HepG2 (cell line): Measurements from ENCODE around the gene UBAP2L. TPM values are rescaled to one million over a fixed set of nuclear protein-coding genes. Genes with fewer than 3 reads are reported as not detected.

Experiments
- ATAC-seq: fragments of 200-7000 bp; cut with Tn5 transposase; 3 replicates; pipeline ENCODE4 v1.9.1; 2020; ENCODE audit warnings: mild to moderate bottlenecking, moderate library complexity
- BruUV-seq: library from RNA; stranded (reverse); fragments of 400-500 nt; replicated peaks from 2 replicates; lab custom pipeline; 2021; lab: Mats Ljungman, UMichigan
- CTCF ChIA-PET: fragments of 300-600 bp; formaldehyde crosslinking; extraction: SDS; loops from one replicate; lab custom pipeline; 2021; ENCODE audit warnings: low total read pairs, inconsistent platforms, low intra/inter-chr PET ratio; lab: Yijun Ruan, JAX
- POLR2A ChIA-PET: fragments of 350-600 bp; sonication (Branson Sonifier 250); formaldehyde crosslinking; loops from one replicate; lab custom pipeline; 2020; ENCODE audit warnings: antibody characterized with exemption, inconsistent platforms; lab: Yijun Ruan, JAX
- DNase-seq: peaks from one replicate; pipeline ENCODE4 v3.0.0-alpha.2; 2015; ENCODE audit warnings: low spot score
- FAIRE-seq: peaks from 3 replicates; lab custom pipeline; 2011; peaks lifted over from hg19 to GRCh38; lab: Jason Lieb, UNC
- H2AFZ ChIP-seq: one replicate; pipeline ENCODE4 v1.6.1; 2011; ENCODE audit warnings: low read length, inconsistent platforms
- H3K27ac ChIP-seq: fragments of 300-600 bp; 3 replicates; pipeline ENCODE4 v1.8.0; 2011; ENCODE audit warnings: mixed run types, mild to moderate bottlenecking, mixed read lengths, low read length, inconsistent platforms; ENCODE audit not compliant: insufficient read depth; ENCODE audit errors: extremely low read length
- H3K27me3 ChIP-seq, 2 experiments: fragments of 200-600 bp in 1 of 2; 2 replicates in 1 of 2; 3 replicates in 1 of 2; pipeline versions ENCODE4 v1.6.0 to v1.8.0; 2011; ENCODE audit warnings: low read length in 2 of 2, mild to moderate bottlenecking in 2 of 2, moderate library complexity in 2 of 2, inconsistent platforms in 1 of 2; ENCODE audit not compliant: insufficient read depth in 2 of 2, control insufficient read depth in 1 of 2
- H3K36me3 ChIP-seq, 2 experiments: fragments of 200-600 bp in 1 of 2; replicated peaks in 1 of 2; 2 replicates in 1 of 2; 3 replicates in 1 of 2; pipeline versions ENCODE4 v1.5.1 to v1.8.0; 2011; ENCODE audit warnings: low read length in 2 of 2, inconsistent platforms in 1 of 2; ENCODE audit not compliant: insufficient read depth in 2 of 2, control insufficient read depth in 1 of 2
- H3K4me1 ChIP-seq: 2 replicates; pipeline ENCODE4 v1.5.1; 2012; ENCODE audit warnings: low read length, inconsistent platforms; ENCODE audit not compliant: insufficient read depth
- H3K4me2 ChIP-seq: 2 replicates; pipeline ENCODE4 v1.6.0; 2011; ENCODE audit warnings: low read depth, low read length, inconsistent platforms
- H3K4me3 ChIP-seq, 3 experiments: fragments of 200-600 bp in 1 of 3; sonication (generic), shearing (Covaris generic) in 1 of 3; replicated peaks in 1 of 3; 2 replicates each; pipeline ENCODE4 v1.5.1; 2011 to 2016; ENCODE audit warnings: low read length in 3 of 3, inconsistent platforms in 2 of 3, low read depth in 2 of 3, mild to moderate bottlenecking in 2 of 3, control low read depth in 1 of 3, mixed read lengths in 1 of 3; ENCODE audit not compliant: insufficient read depth in 1 of 3
- H3K79me2 ChIP-seq: one replicate; pipeline ENCODE4 v1.6.1; 2011; ENCODE audit warnings: low read length, inconsistent platforms; ENCODE audit not compliant: insufficient read depth
- H3K9ac ChIP-seq: 2 replicates; pipeline ENCODE4 v1.6.0; 2011; ENCODE audit warnings: mild to moderate bottlenecking, low read depth, low read length, inconsistent platforms; ENCODE audit not compliant: insufficient read depth
- H3K9me3 ChIP-seq: 2 replicates; pipeline ENCODE4 v1.5.1; 2012; ENCODE audit warnings: mild to moderate bottlenecking, low read length
- H4K20me1 ChIP-seq: 2 replicates; pipeline ENCODE4 v1.6.0; 2011; ENCODE audit warnings: inconsistent platforms, mild to moderate bottlenecking, low read length, moderate library complexity; ENCODE audit not compliant: insufficient read depth
- ADNP ChIP-seq: sonication (generic); formaldehyde crosslinking; IDR thresholded peaks from 2 replicates; pipeline ENCODE4 v1.4.0; 2020; ENCODE audit warnings: missing genetic modification reagents
- ATAD3A ChIP-seq: sonication (generic); formaldehyde crosslinking; IDR thresholded peaks from 2 replicates; pipeline ENCODE4 v1.4.0; 2020; ENCODE audit warnings: missing genetic modification reagents
- CEBPG ChIP-seq: IDR thresholded peaks from 2 replicates; pipeline ENCODE4 v1.6.1; 2016
- CENPX ChIP-seq: sonication (generic); formaldehyde crosslinking; IDR thresholded peaks from 2 replicates; pipeline ENCODE4 v1.9.0; 2021; ENCODE audit warnings: mild to moderate bottlenecking, missing genetic modification reagents, moderate library complexity
- CERS6 ChIP-seq: sonication (generic); formaldehyde crosslinking; IDR thresholded peaks from 2 replicates; pipeline ENCODE4 v1.5.0; 2020; ENCODE audit warnings: missing genetic modification reagents
- GTF3A ChIP-seq: sonication (generic); formaldehyde crosslinking; conservative IDR thresholded peaks from 2 replicates; pipeline ENCODE4 v1.4.0; 2020; ENCODE audit warnings: mild to moderate bottlenecking, missing genetic modification reagents
- HOXA3 ChIP-seq: sonication (generic); formaldehyde crosslinking; IDR thresholded peaks from 2 replicates; pipeline ENCODE4 v1.5.0; 2020; ENCODE audit warnings: missing genetic modification reagents
- LBX2 ChIP-seq: sonication (generic); formaldehyde crosslinking; IDR thresholded peaks from 2 replicates; pipeline ENCODE4 v1.5.0; 2020; ENCODE audit warnings: missing genetic modification reagents, mild to moderate bottlenecking, borderline replicate concordance
- NBN ChIP-seq: fragments of 450-650 bp; conservative IDR thresholded peaks from 2 replicates; pipeline ENCODE4 v1.6.1; 2017
- POGZ ChIP-seq: sonication (generic); formaldehyde crosslinking; IDR thresholded peaks from 2 replicates; pipeline ENCODE4 v1.4.0; 2020; ENCODE audit warnings: mild to moderate bottlenecking, missing genetic modification reagents
- RELA ChIP-seq: sonication (generic); formaldehyde crosslinking; IDR thresholded peaks from 2 replicates; pipeline ENCODE4 v1.4.0; 2020; ENCODE audit warnings: missing genetic modification reagents
- RXRA ChIP-seq: sonication (generic); formaldehyde crosslinking; IDR thresholded peaks from 2 replicates; pipeline ENCODE4 v1.5.1; 2020; ENCODE audit warnings: missing genetic modification reagents
- SOX13 ChIP-seq, 3 experiments: fragments of 450-650 bp in 1 of 3; sonication (generic) in 1 of 3; formaldehyde crosslinking in 1 of 3; IDR thresholded peaks in 2 of 3; conservative IDR thresholded peaks in 1 of 3; 2 replicates each; pipeline versions ENCODE4 v1.5.0 to v1.6.1; 2016 to 2020; ENCODE audit warnings: antibody characterized with exemption in 1 of 3, mild to moderate bottlenecking in 1 of 3, missing compliant biosample characterization in 1 of 3, missing genetic modification reagents in 1 of 3, moderate library complexity in 1 of 3
- ZBTB1 ChIP-seq: sonication (generic); formaldehyde crosslinking; IDR thresholded peaks from 2 replicates; pipeline ENCODE4 v1.4.0; 2020; ENCODE audit warnings: missing genetic modification reagents, borderline replicate concordance
- ZFYVE20 ChIP-seq: sonication (generic); formaldehyde crosslinking; IDR thresholded peaks from 2 replicates; pipeline ENCODE4 v1.8.0; 2023; ENCODE audit warnings: low read depth, mild to moderate bottlenecking, moderate library complexity, missing genetic modification reagents, borderline replicate concordance
- ZKSCAN5 ChIP-seq: sonication (generic); formaldehyde crosslinking; IDR thresholded peaks from 2 replicates; pipeline ENCODE4 v1.5.1; 2020; ENCODE audit warnings: mild to moderate bottlenecking, missing genetic modification reagents
- ZNF12 ChIP-seq: sonication (generic); formaldehyde crosslinking; IDR thresholded peaks from 2 replicates; pipeline ENCODE4 v1.5.0; 2020; ENCODE audit warnings: missing genetic modification reagents
- ZNF143 ChIP-seq: sonication (generic); formaldehyde crosslinking; IDR thresholded peaks from 2 replicates; pipeline ENCODE4 v1.4.0; 2020; ENCODE audit warnings: missing genetic modification reagents
- ZNF557 ChIP-seq: sonication (generic); formaldehyde crosslinking; IDR thresholded peaks from 2 replicates; pipeline ENCODE4 v1.4.0; 2020; ENCODE audit warnings: missing genetic modification reagents
- ZNF558 ChIP-seq: sonication (generic); formaldehyde crosslinking; IDR thresholded peaks from 2 replicates; pipeline ENCODE4 v1.9.0; 2022; ENCODE audit warnings: mild to moderate bottlenecking, missing genetic modification reagents, borderline replicate concordance
- ZNF605 ChIP-seq: sonication (generic); formaldehyde crosslinking; IDR thresholded peaks from 2 replicates; pipeline ENCODE4 v1.8.0; 2022; ENCODE audit warnings: mild to moderate bottlenecking, missing genetic modification reagents
- ZNF790 ChIP-seq: sonication (generic); formaldehyde crosslinking; IDR thresholded peaks from 2 replicates; pipeline ENCODE4 v1.8.0; 2022; ENCODE audit warnings: missing genetic modification reagents, mild to moderate bottlenecking, borderline replicate concordance
- ZSCAN5A ChIP-seq: sonication (generic); formaldehyde crosslinking; IDR thresholded peaks from 2 replicates; pipeline ENCODE4 v1.8.0; 2022; ENCODE audit warnings: mild to moderate bottlenecking, missing genetic modification reagents, borderline replicate concordance
- WGBS: methylation state at CpG from one replicate; pipeline ENCODE4 v1.1.6; 2017; ENCODE audit warnings: low lambda C conversion rate; 5-methylcytosine and 5-hydroxymethylcytosine counted together
- in situ Hi-C: cut with HindIII; loops from 2 replicates; pipeline ENCODE4 v1.10.0; 2017; ENCODE audit warnings: low pct_unique_long_range_greater_than_20kb; ENCODE audit not compliant: extremely low pct_ligation_motif_present
- intact Hi-C: fragments of 100-400 bp; cut with micrococcal nuclease; formaldehyde crosslinking; loops from one replicate; pipeline ENCODE4 v1.10.0; 2022; ENCODE audit not compliant: unreplicated experiment
- polyA plus RNA-seq, 8 experiments: library from polyadenylated mRNA; depleted of rRNA in 3 of 8; stranded (reverse) in 7 of 8; unstranded in 1 of 8; fragments of >200 nt; fragmentation: Illumina TruSeq in 4 of 8; extraction: Trizol in 4 of 8; gene quantifications; 2 replicates each; pipeline versions ENCODE4 v1.2.1 to v1.2.3, GENCODE V29; 2011 to 2016; ENCODE audit warnings: low read depth in 4 of 8, missing spikeins in 1 of 8, mixed read lengths in 1 of 8; ENCODE audit not compliant: insufficient read depth in 1 of 8
- total RNA-seq, 5 experiments: library from RNA; depleted of rRNA; stranded (reverse); fragments of >200 nt; fragmentation: Illumina TruSeq; extraction: Trizol; gene quantifications; 2 replicates each; pipeline ENCODE4 v1.2.3, GENCODE V29; 2016; ENCODE audit warnings: low read depth in 1 of 5

The UBAP2L gene
- total and polyA plus RNA-seq, 2 of the 13 experiments (the other 11 are each of a cell fraction or from before 2014, with no cell fraction given), result 74.2 to 159 TPM

- TF ChIP-seq GTF3A (CRISPR knock-in tag) (no peak), CERS6 (CRISPR knock-in tag) (no peak), LBX2 (CRISPR knock-in tag) (no peak), CENPX (CRISPR knock-in tag) (no peak), CEBPG (CRISPR knock-in tag) (no peak), ZNF143 (CRISPR knock-in tag) (no peak), RXRA (CRISPR knock-in tag) (no peak)
Measured at GRCh38 chr1:154171223-154171583, 49.6 kb upstream of the UBAP2L start (continued).

GRCh38 chr1:154171880-154172279 is 48.9 kb upstream of the UBAP2L start:
- no peak overlapping the region for H2AFZ ChIP-seq
- peaks cover 21% of the 10 kb centered on the region for H3K79me2 ChIP-seq
- 99% methylated on average over 5 of the region's 5 CpGs for WGBS
- no peaks in the 10 kb centered on the region for H3K27me3 ChIP-seq
- intact Hi-C loops (no loop called here), in situ Hi-C loops (no loop called here)
- H3K4me2 ChIP-seq, result no peak overlapping the region
- ChIA-PET CTCF (no interaction called here), POLR2A (no interaction called here)
- H4K20me1 ChIP-seq, result no peaks in the 10 kb centered on the region; the same call in 1 of the 2 replicates
- H3K4me3 ChIP-seq, result no peak overlapping the region
- TF ChIP-seq SOX13 (IDR thresholded peaks at IDR 0.05) (no peak), SOX13 (CRISPR knock-in tag; conservative IDR thresholded peaks at IDR 0.05 in 1 of 2, IDR thresholded peaks at IDR 0.05 in 1 of 2) (no peak), ZSCAN5A (CRISPR knock-in tag) (no peak), ZKSCAN5 (no peak), RELA (CRISPR knock-in tag) (no peak), POGZ (CRISPR knock-in tag) (no peak), ZNF557 (CRISPR knock-in tag) (no peak), ZNF790 (no peak), ATAD3A (CRISPR knock-in tag) (no peak), ZNF558 (CRISPR knock-in tag) (no peak), ZBTB1 (CRISPR knock-in tag) (no peak), NBN (no peak), HOXA3 (CRISPR knock-in tag) (no peak), ZNF12 (CRISPR knock-in tag) (no peak), ADNP (CRISPR knock-in tag) (no peak), ZNF605 (CRISPR knock-in tag) (no peak), ZFYVE20 (CRISPR knock-in tag) (no peak)
- no peak for DNase-seq
- no peak for FAIRE-seq
- peaks cover 35 to 79% of the 10 kb centered on the region in 2 experiments for H3K36me3 ChIP-seq
- H3K9me3 ChIP-seq, result no peaks in the 10 kb centered on the region
- H3K27ac ChIP-seq, result no peak overlapping the region
- H3K9ac ChIP-seq, result no peak overlapping the region
- no peaks in the 10 kb centered on the region for H3K4me1 ChIP-seq
- no peak for ATAC-seq
- BruUV-seq, result no TSS peak
